ENCODE data around the gene JDP2. TPM values are rescaled to one million over a fixed set of nuclear protein-coding genes. Genes with fewer than 3 reads are reported as not detected.
"Not testable (repeated sequence)": the region's sequence is repeated elsewhere in the genome, so short reads cannot be mapped to it uniquely, and the experiment has no call there.

Gene JDP2
- polyA plus RNA-seq (2013) = 5.3 TPM

GRCh38 chr14:75427482-75428229 lies at the start of gene JDP2:
Gene JDP2 (plus strand): TSS chr14:75428022. CDS start chr14:75437921, 9,899 bp downstream.
- under 1% methylated on average over 56 of the region's 93 CpGs for WGBS (ENCODE audit: insufficient coverage)
- POLR2A ChIA-PET = interaction anchor here (0.7 to 1.4 kb wide), 6 partner anchors 8 to 94 kb away, joined by 3 to 4 read pairs (median 4); no protein-coding TSS in a partner anchor
- Histone ChIP-seq H3K27ac (ENCODE audit: insufficient read depth in 1 of 2, low read depth in 1 of 2, low read length in 2 of 2, poor library complexity in 1 of 2, severe bottlenecking in 2 of 2) (peak within 1 kb of the TSS in 1 of 2 experiments; percentile 23), H3K4me3 (ENCODE audit: control insufficient read depth in 1 of 7, extremely low read depth in 1 of 7, insufficient read depth in 4 of 7, low read depth in 2 of 7, low read length in 6 of 7) (peak within 1 kb of the TSS; percentile 67 to 81 (median 74)), H3K27me3 (replicated peaks in 2 of 5; ENCODE audit: control insufficient read depth in 4 of 5, insufficient read depth in 5 of 5, low read length in 4 of 5) (no peaks in the 10 kb centered on the region), H3K4me1 (ENCODE audit: control extremely low read depth in 1 of 4, control insufficient read depth in 4 of 4, insufficient read depth in 4 of 4, low read length in 3 of 4) (peaks cover 0 to 56% (median 32%) of the 10 kb centered on the region in 4 experiments), H3K9me3 (ENCODE audit: control extremely low read depth in 1 of 5, control insufficient read depth in 4 of 5, insufficient read depth in 2 of 5, low read depth in 1 of 5, low read length in 4 of 5) (peaks cover 0 to 2% (median 0%) of the 10 kb centered on the region in 5 experiments), H3K36me3 (ENCODE audit: control insufficient read depth in 4 of 4, insufficient read depth in 4 of 4, low read length in 3 of 4) (peaks cover 2 to 14% (median 5%) of the 10 kb centered on the region in 4 experiments)
- DNase-seq = peak; percentile 81 to 91 (median 90)
- CTCF ChIA-PET = interaction anchor here (1.0 to 18.8 kb wide), 5 partner anchors 9 to 118 kb away, joined by 3 to 227 read pairs (median 6); no protein-coding TSS in a partner anchor

- WGBS (ENCODE audit: insufficient coverage) = 100% methylated on average over 4 of the region's 4 CpGs
- Histone ChIP-seq H3K4me1 (ENCODE audit: control extremely low read depth in 1 of 4, control insufficient read depth in 4 of 4, insufficient read depth in 4 of 4, low read length in 3 of 4) (peaks cover 0 to 7% (median 0%) of the 10 kb centered on the region in 4 experiments), H3K27ac (ENCODE audit: insufficient read depth in 1 of 2, low read depth in 1 of 2, low read length in 2 of 2, poor library complexity in 1 of 2, severe bottlenecking in 2 of 2) (no peak overlapping the region), H3K9me3 (ENCODE audit: control extremely low read depth in 1 of 5, control insufficient read depth in 4 of 5, insufficient read depth in 2 of 5, low read depth in 1 of 5, low read length in 4 of 5) (no peaks in the 10 kb centered on the region), H3K27me3 (replicated peaks in 2 of 5; ENCODE audit: control insufficient read depth in 4 of 5, insufficient read depth in 5 of 5, low read length in 4 of 5) (no peaks in the 10 kb centered on the region), H3K4me3 (ENCODE audit: control insufficient read depth in 1 of 7, extremely low read depth in 1 of 7, insufficient read depth in 4 of 7, low read depth in 2 of 7, low read length in 6 of 7) (no peak overlapping the region), H3K36me3 (ENCODE audit: control insufficient read depth in 4 of 4, insufficient read depth in 4 of 4, low read length in 3 of 4) (no peaks in the 10 kb centered on the region)
- ChIA-PET POLR2A (no interaction called here), CTCF (no interaction called here)
- DNase-seq = no peak
Observed at GRCh38 chr14:75379246-75379929, 48.4 kb upstream of the JDP2 start.

GRCh38 chr14:75379930-75380270 lies 47.9 kb upstream of the JDP2 start:
- ChIA-PET POLR2A (no interaction called here), CTCF (interaction anchor here (1.3 kb wide), 1 partner anchor 16 kb away, joined by 3 read pairs; no protein-coding TSS in a partner anchor)
- no peaks in the 10 kb centered on the region for H3K9me3 ChIP-seq (ENCODE audit: control extremely low read depth in 1 of 5, control insufficient read depth in 4 of 5, insufficient read depth in 2 of 5, low read depth in 1 of 5, low read length in 4 of 5)
- H3K27me3 ChIP-seq (replicated peaks in 2 of 5; ENCODE audit: control insufficient read depth in 4 of 5, insufficient read depth in 5 of 5, low read length in 4 of 5) = no peaks in the 10 kb centered on the region
- DNase-seq = no peak
- H3K27ac ChIP-seq (ENCODE audit: insufficient read depth in 1 of 2, low read depth in 1 of 2, low read length in 2 of 2, poor library complexity in 1 of 2, severe bottlenecking in 2 of 2) = no peak overlapping the region
- WGBS (ENCODE audit: insufficient coverage) = no CpG with 5 or more reads among the region's 1 CpG
- no peak overlapping the region for H3K4me3 ChIP-seq (ENCODE audit: control insufficient read depth in 1 of 7, extremely low read depth in 1 of 7, insufficient read depth in 4 of 7, low read depth in 2 of 7, low read length in 6 of 7)
- H3K36me3 ChIP-seq (ENCODE audit: control insufficient read depth in 4 of 4, insufficient read depth in 4 of 4, low read length in 3 of 4) = no peaks in the 10 kb centered on the region
- H3K4me1 ChIP-seq (ENCODE audit: control extremely low read depth in 1 of 4, control insufficient read depth in 4 of 4, insufficient read depth in 4 of 4, low read length in 3 of 4) = peaks cover 0 to 7% (median 0%) of the 10 kb centered on the region in 4 experiments

- Histone ChIP-seq H3K4me3 (ENCODE audit: control insufficient read depth in 1 of 7, extremely low read depth in 1 of 7, insufficient read depth in 4 of 7, low read depth in 2 of 7, low read length in 6 of 7) (no peak overlapping the region), H3K9me3 (ENCODE audit: control extremely low read depth in 1 of 5, control insufficient read depth in 4 of 5, insufficient read depth in 2 of 5, low read depth in 1 of 5, low read length in 4 of 5) (no peaks in the 10 kb centered on the region), H3K36me3 (ENCODE audit: control insufficient read depth in 4 of 4, insufficient read depth in 4 of 4, low read length in 3 of 4) (no peaks in the 10 kb centered on the region), H3K27ac (ENCODE audit: insufficient read depth in 1 of 2, low read depth in 1 of 2, low read length in 2 of 2, poor library complexity in 1 of 2, severe bottlenecking in 2 of 2) (no peak overlapping the region), H3K27me3 (replicated peaks in 2 of 5; ENCODE audit: control insufficient read depth in 4 of 5, insufficient read depth in 5 of 5, low read length in 4 of 5) (no peaks in the 10 kb centered on the region), H3K4me1 (ENCODE audit: control extremely low read depth in 1 of 4, control insufficient read depth in 4 of 4, insufficient read depth in 4 of 4, low read length in 3 of 4) (peaks cover 0 to 7% (median 0%) of the 10 kb centered on the region in 4 experiments)
- no peak for DNase-seq
- WGBS (ENCODE audit: insufficient coverage) = 100% methylated on average over 1 of the region's 2 CpGs
- ChIA-PET POLR2A (no interaction called here), CTCF (interaction anchor here (1.0 to 1.3 kb wide), 2 partner anchors 17 kb away, joined by 3 to 5 read pairs; no protein-coding TSS in a partner anchor)
Observed at GRCh38 chr14:75380656-75381055, 47.2 kb upstream of the JDP2 start.

GRCh38 chr14:75381642-75382041 lies 46.2 kb upstream of the JDP2 start:
- Histone ChIP-seq H3K27me3 (replicated peaks in 2 of 5; ENCODE audit: control insufficient read depth in 4 of 5, insufficient read depth in 5 of 5, low read length in 4 of 5) (no peaks in the 10 kb centered on the region), H3K9me3 (ENCODE audit: control extremely low read depth in 1 of 5, control insufficient read depth in 4 of 5, insufficient read depth in 2 of 5, low read depth in 1 of 5, low read length in 4 of 5) (no peaks in the 10 kb centered on the region), H3K36me3 (ENCODE audit: control insufficient read depth in 4 of 4, insufficient read depth in 4 of 4, low read length in 3 of 4) (no peaks in the 10 kb centered on the region), H3K4me1 (ENCODE audit: control extremely low read depth in 1 of 4, control insufficient read depth in 4 of 4, insufficient read depth in 4 of 4, low read length in 3 of 4) (peaks cover 0 to 7% (median 0%) of the 10 kb centered on the region in 4 experiments), H3K27ac (ENCODE audit: insufficient read depth in 1 of 2, low read depth in 1 of 2, low read length in 2 of 2, poor library complexity in 1 of 2, severe bottlenecking in 2 of 2) (no peak overlapping the region), H3K4me3 (ENCODE audit: control insufficient read depth in 1 of 7, extremely low read depth in 1 of 7, insufficient read depth in 4 of 7, low read depth in 2 of 7, low read length in 6 of 7) (no peak overlapping the region)
- ChIA-PET CTCF (interaction anchor here (1.0 to 1.4 kb wide), 3 partner anchors 16 to 23 kb away, joined by 3 to 5 read pairs (median 5); no protein-coding TSS in a partner anchor), POLR2A (interaction anchor here (0.6 kb wide), 1 partner anchor 143 kb away, joined by 5 read pairs; no protein-coding TSS in a partner anchor)
- DNase-seq = no peak

- ChIA-PET POLR2A (interaction anchor here (0.6 kb wide), 1 partner anchor 131 kb away, joined by 3 read pairs; no protein-coding TSS in a partner anchor), CTCF (interaction anchor here (1.1 to 1.4 kb wide), 2 partner anchors 10 to 106 kb away, joined by 3 to 4 read pairs; no protein-coding TSS in a partner anchor)
- H3K27me3 ChIP-seq (replicated peaks in 2 of 5; ENCODE audit: control insufficient read depth in 4 of 5, insufficient read depth in 5 of 5, low read length in 4 of 5); H3K27ac ChIP-seq (ENCODE audit: insufficient read depth in 1 of 2, low read depth in 1 of 2, low read length in 2 of 2, poor library complexity in 1 of 2, severe bottlenecking in 2 of 2); H3K36me3 ChIP-seq (ENCODE audit: control insufficient read depth in 4 of 4, insufficient read depth in 4 of 4, low read length in 3 of 4); DNase-seq; H3K4me3 ChIP-seq (ENCODE audit: control insufficient read depth in 1 of 7, extremely low read depth in 1 of 7, insufficient read depth in 4 of 7, low read depth in 2 of 7, low read length in 6 of 7); H3K9me3 ChIP-seq (ENCODE audit: control extremely low read depth in 1 of 5, control insufficient read depth in 4 of 5, insufficient read depth in 2 of 5, low read depth in 1 of 5, low read length in 4 of 5); H3K4me1 ChIP-seq (ENCODE audit: control extremely low read depth in 1 of 4, control insufficient read depth in 4 of 4, insufficient read depth in 4 of 4, low read length in 3 of 4): not testable (repeated sequence)
- 98% methylated on average over 7 of the region's 9 CpGs for WGBS (ENCODE audit: insufficient coverage)
Observed at GRCh38 chr14:75383219-75383618, 44.6 kb upstream of the JDP2 start.
